ENCODE data around the gene SLC35F2. TPM values are rescaled to one million over a fixed set of nuclear protein-coding genes. Genes with fewer than 3 reads are reported as not detected.

SLC35F2 gene
- total RNA-seq, 1 experiment from 2014 or later = 62.4 TPM

DNA sequence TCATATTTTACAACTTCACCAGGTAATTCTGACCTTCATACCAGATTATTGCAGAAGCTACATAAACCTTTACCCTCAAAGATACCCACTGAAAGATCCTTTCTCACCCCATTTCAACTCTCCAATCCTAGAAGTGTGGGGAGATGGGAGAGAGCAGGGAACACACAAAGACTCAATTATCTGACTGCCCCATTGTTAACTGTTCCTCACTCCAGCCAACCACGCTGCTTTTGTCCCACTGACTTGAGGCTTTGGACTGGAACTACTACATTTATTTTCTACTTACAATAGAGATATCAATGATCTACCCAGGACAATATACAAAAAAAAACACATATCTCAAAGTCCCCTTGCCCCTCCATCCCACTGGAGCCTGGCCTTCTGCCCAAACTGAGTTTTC is 102.0 kb downstream of the SLC35F2 start:
- ChIA-PET POLR2A (interaction anchor here (0.7 kb wide), 1 partner anchor 15 kb away, joined by 5 read pairs; no protein-coding TSS in a partner anchor), CTCF (interaction anchor here (0.6 to 7.1 kb wide), 4 partner anchors 14 to 211 kb away, joined by 3 to 48 read pairs (median 4); no protein-coding TSS in a partner anchor)
- no peak for DNase-seq (ENCODE audit: unreplicated experiment)
- TF ChIP-seq, protein P1, sequence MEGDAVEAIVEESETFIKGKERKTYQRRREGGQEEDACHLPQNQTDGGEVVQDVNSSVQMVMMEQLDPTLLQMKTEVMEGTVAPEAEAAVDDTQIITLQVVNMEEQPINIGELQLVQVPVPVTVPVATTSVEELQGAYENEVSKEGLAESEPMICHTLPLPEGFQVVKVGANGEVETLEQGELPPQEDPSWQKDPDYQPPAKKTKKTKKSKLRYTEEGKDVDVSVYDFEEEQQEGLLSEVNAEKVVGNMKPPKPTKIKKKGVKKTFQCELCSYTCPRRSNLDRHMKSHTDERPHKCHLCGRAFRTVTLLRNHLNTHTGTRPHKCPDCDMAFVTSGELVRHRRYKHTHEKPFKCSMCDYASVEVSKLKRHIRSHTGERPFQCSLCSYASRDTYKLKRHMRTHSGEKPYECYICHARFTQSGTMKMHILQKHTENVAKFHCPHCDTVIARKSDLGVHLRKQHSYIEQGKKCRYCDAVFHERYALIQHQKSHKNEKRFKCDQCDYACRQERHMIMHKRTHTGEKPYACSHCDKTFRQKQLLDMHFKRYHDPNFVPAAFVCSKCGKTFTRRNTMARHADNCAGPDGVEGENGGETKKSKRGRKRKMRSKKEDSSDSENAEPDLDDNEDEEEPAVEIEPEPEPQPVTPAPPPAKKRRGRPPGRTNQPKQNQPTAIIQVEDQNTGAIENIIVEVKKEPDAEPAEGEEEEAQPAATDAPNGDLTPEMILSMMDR (IDR thresholded peaks at IDR 0.05; ENCODE audit: unreplicated experiment) = no peak
- no peaks in the 10 kb centered on the region for H3K9me3 Mint-ChIP-seq (ENCODE audit: unreplicated experiment)
- no TSS peak for BruUV-seq (replicated peaks)
- H3K27ac Mint-ChIP-seq (ENCODE audit: low read depth, unreplicated experiment) = no peak overlapping the region
- no peak overlapping the region for H3K4me3 Mint-ChIP-seq (ENCODE audit: unreplicated experiment)
- peaks cover 56% of the 10 kb centered on the region for H3K27me3 Mint-ChIP-seq (ENCODE audit: insufficient read depth, unreplicated experiment)
- intact Hi-C loops (cut with micrococcal nuclease) = no loop called here
- H3K4me1 Mint-ChIP-seq (ENCODE audit: insufficient read depth, unreplicated experiment) = no peaks in the 10 kb centered on the region
- H3K36me3 Mint-ChIP-seq (ENCODE audit: insufficient read depth, unreplicated experiment) = no peaks in the 10 kb centered on the region

DNA sequence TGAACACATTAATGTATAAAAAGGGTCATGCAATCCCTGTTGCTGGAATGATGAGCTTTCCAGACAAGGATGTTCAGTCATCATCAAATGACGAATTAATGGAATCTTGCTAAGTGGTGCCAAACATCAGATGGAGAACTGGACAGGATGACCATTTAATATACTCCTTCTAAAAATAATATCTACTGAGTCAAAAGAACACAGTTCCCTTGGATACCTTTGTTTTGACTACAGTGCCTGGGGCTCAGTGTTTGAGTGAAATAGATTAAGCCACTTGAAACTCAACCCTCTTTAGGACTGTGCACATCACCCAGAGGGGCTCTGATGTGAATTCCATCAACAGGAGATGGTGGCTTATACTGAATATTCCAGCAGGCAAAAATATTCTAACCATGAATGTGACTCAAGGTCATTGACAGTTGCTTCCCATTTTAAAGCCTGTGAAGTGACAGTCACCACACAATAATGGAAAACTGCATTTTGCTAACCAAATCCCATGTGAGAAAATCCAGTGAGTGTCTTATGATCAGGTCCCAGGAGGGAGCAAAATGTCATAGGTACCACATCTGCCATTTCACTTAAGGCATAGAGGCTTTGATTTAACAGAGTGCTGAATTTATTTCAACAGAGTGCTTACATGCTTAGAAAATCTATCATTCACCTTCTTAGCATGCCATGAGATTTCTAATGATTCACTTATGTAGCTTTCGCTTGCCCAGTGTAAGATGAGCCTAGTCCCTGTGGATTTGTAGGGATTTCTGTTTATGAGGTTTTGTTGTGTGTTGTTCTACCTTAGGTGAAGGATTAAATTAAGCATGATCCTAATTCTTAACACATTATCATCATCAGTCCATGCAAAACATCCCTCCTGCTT is 105.4 kb downstream of the SLC35F2 start:
- CTCF ChIA-PET = interaction anchor here (1.1 kb wide), 1 partner anchor 64 kb away, joined by 4 read pairs; no protein-coding TSS in a partner anchor
- POLR2A ChIA-PET = no interaction called here
- no peak overlapping the region for H3K4me3 Mint-ChIP-seq (ENCODE audit: unreplicated experiment)
- DNase-seq (ENCODE audit: unreplicated experiment) = no peak
- H3K27me3 Mint-ChIP-seq (ENCODE audit: insufficient read depth, unreplicated experiment) = peaks cover 84% of the 10 kb centered on the region
- no peaks in the 10 kb centered on the region for H3K9me3 Mint-ChIP-seq (ENCODE audit: unreplicated experiment)
- no TSS peak for BruUV-seq (replicated peaks)
- H3K36me3 Mint-ChIP-seq (ENCODE audit: insufficient read depth, unreplicated experiment) = no peaks in the 10 kb centered on the region
- H3K27ac Mint-ChIP-seq (ENCODE audit: low read depth, unreplicated experiment) = no peak overlapping the region
- H3K4me1 Mint-ChIP-seq (ENCODE audit: insufficient read depth, unreplicated experiment) = no peaks in the 10 kb centered on the region
- intact Hi-C loops (cut with micrococcal nuclease) = no loop called here
- TF ChIP-seq, protein P1 (IDR thresholded peaks at IDR 0.05; ENCODE audit: unreplicated experiment) = no peak

DNA sequence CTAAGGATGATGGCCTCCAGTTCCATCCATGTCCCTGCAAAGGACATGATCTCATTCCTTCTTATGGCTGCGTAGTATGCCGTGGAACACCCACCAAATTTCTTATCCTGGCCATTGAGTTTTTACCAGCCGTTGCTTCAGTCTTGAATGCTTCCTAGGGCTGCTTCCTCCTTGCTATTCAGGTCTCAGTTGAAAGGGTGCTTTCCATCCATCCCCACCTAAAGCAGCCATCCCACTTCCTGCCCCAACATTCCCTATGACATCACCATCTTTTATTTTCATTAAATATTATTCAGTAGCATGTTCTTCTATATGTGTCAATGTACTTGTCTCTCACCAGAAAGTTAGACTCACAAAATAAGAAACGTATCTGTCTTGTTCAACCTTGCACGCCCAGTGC is 106.1 kb downstream of the SLC35F2 start:
- H3K27ac Mint-ChIP-seq (ENCODE audit: low read depth, unreplicated experiment) = no peak overlapping the region
- intact Hi-C loops (cut with micrococcal nuclease) = no loop called here
- BruUV-seq (replicated peaks) = no TSS peak
- DNase-seq (ENCODE audit: unreplicated experiment) = no peak
- CTCF ChIA-PET = interaction anchor here (1.1 kb wide), 1 partner anchor 63 kb away, joined by 4 read pairs; no protein-coding TSS in a partner anchor
- H3K9me3 Mint-ChIP-seq (ENCODE audit: unreplicated experiment) = no peaks in the 10 kb centered on the region
- POLR2A ChIA-PET = no interaction called here
- no peaks in the 10 kb centered on the region for H3K36me3 Mint-ChIP-seq (ENCODE audit: insufficient read depth, unreplicated experiment)
- no peak overlapping the region for H3K4me3 Mint-ChIP-seq (ENCODE audit: unreplicated experiment)
- no peaks in the 10 kb centered on the region for H3K4me1 Mint-ChIP-seq (ENCODE audit: insufficient read depth, unreplicated experiment)
- TF ChIP-seq, protein P1 (IDR thresholded peaks at IDR 0.05; ENCODE audit: unreplicated experiment) = no peak
- H3K27me3 Mint-ChIP-seq (ENCODE audit: insufficient read depth, unreplicated experiment) = peaks cover 90% of the 10 kb centered on the region

DNA sequence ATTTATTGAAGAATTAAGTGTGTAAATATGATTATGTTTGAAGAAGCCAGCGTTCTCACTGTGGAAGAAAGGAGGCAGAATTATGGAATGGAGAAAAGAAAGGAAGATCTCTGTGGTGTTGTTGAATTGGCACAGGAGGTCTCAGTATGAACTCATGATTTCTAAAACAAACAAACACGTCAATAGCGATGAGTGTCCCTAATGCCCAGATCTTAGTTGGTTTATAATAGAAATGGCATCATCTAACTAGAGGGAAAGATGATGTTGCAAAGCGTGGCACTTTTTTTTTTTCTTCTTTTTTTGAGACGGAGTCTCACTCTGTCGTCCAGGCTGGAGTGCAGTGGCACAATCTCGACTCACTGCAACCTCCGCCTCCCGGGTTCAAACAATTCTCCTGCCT is 107.5 kb downstream of the SLC35F2 start:
- POLR2A ChIA-PET = no interaction called here
- Mint-ChIP-seq H3K27me3 (ENCODE audit: insufficient read depth, unreplicated experiment) (peaks cover 88% of the 10 kb centered on the region), H3K4me1 (ENCODE audit: insufficient read depth, unreplicated experiment) (no peaks in the 10 kb centered on the region), H3K27ac (ENCODE audit: low read depth, unreplicated experiment) (no peak overlapping the region), H3K4me3 (ENCODE audit: unreplicated experiment) (no peak overlapping the region), H3K9me3 (ENCODE audit: unreplicated experiment) (no peaks in the 10 kb centered on the region), H3K36me3 (ENCODE audit: insufficient read depth, unreplicated experiment) (no peaks in the 10 kb centered on the region)
- no TSS peak for BruUV-seq (replicated peaks)
- TF ChIP-seq, protein P1 (IDR thresholded peaks at IDR 0.05; ENCODE audit: unreplicated experiment) = no peak
- CTCF ChIA-PET = interaction anchor here (0.6 kb wide), 1 partner anchor 198 kb away, joined by 4 read pairs; no protein-coding TSS in a partner anchor
- DNase-seq (ENCODE audit: unreplicated experiment) = no peak
- intact Hi-C loops (cut with micrococcal nuclease) = no loop called here
